Measurements from ENCODE around the gene C3orf33. TPM values are rescaled to one million over a fixed set of nuclear protein-coding genes. Genes with fewer than 3 reads are reported as not detected.
A peak's percentile ranks its signal among the peaks of the same experiment; 100 is the strongest.

C3orf33 gene
- total and polyA plus RNA-seq, 2 of the 13 experiments (the other 11 are each of a cell fraction or from before 2014, with no cell fraction given), result 9.2 to 12.6 TPM

- H2AFZ ChIP-seq (ENCODE audit: low read length), result no peak overlapping the region
- H3K9me3 ChIP-seq (ENCODE audit: low read length), result no peaks in the 10 kb centered on the region
- H3K4me3 ChIP-seq (replicated peaks in 1 of 3; ENCODE audit: insufficient read depth in 1 of 3, low read depth in 2 of 3, low read length in 3 of 3), result no peak overlapping the region
- POLR2A ChIA-PET, result interaction anchor here (2.8 kb wide), 1 partner anchor 13 kb away, joined by 7 read pairs; the partner anchor contains the start of gene C3orf33
- TF ChIP-seq ZNF160 (CRISPR knock-in tag; IDR thresholded peaks at IDR 0.05) (0 out of 2 replicates have a peak, but pooled peaks have one; percentile 68), TOPORS (CRISPR knock-in tag; IDR thresholded peaks at IDR 0.05) (no peak)
- H3K27ac ChIP-seq (ENCODE audit: extremely low read length, insufficient read depth, low read length), result no peak overlapping the region
- CTCF ChIA-PET (ENCODE audit: low intra/inter-chr PET ratio, low total read pairs), result no interaction called here
- DNase-seq (ENCODE audit: low spot score) (no peak), FAIRE-seq (no peak), ATAC-seq (no peak)
- no peaks in the 10 kb centered on the region for H4K20me1 ChIP-seq (ENCODE audit: insufficient read depth, low read length)
- no peak overlapping the region for H3K4me2 ChIP-seq (ENCODE audit: low read depth, low read length)
- H3K79me2 ChIP-seq (ENCODE audit: insufficient read depth, low read length), result peaks cover 6% of the 10 kb centered on the region
- 88% methylated on average over 1 of the region's 1 CpG for WGBS (ENCODE audit: low lambda C conversion rate)
- no peaks in the 10 kb centered on the region for H3K27me3 ChIP-seq (ENCODE audit: control insufficient read depth in 1 of 2, insufficient read depth in 2 of 2, low read length in 2 of 2)
- intact Hi-C loops (cut with micrococcal nuclease; ENCODE audit: unreplicated experiment), result no loop called here
- in situ Hi-C loops (cut with HindIII; ENCODE audit: extremely low pct_ligation_motif_present, low pct_unique_long_range_greater_than_20kb), result no loop called here
- BruUV-seq (replicated peaks), result no TSS peak
- H3K9ac ChIP-seq (ENCODE audit: insufficient read depth, low read depth, low read length), result no peak overlapping the region
- 0 out of 2 replicates have a peak, but pooled peaks cover 7% of the 10 kb centered on the region for H3K4me1 ChIP-seq (ENCODE audit: insufficient read depth, low read length)
- peaks cover 2 to 15% of the 10 kb centered on the region in 2 experiments; a peak in 2 of 5 replicates for H3K36me3 ChIP-seq (replicated peaks in 1 of 2; ENCODE audit: control insufficient read depth in 1 of 2, insufficient read depth in 2 of 2, low read length in 2 of 2)
Measured at GRCh38 chr3:155792532-155792931, 13.5 kb downstream of the C3orf33 start.

- FAIRE-seq (no peak), ATAC-seq (no peak; the same call in 2 of the 3 replicates), DNase-seq (ENCODE audit: low spot score) (no peak)
- Histone ChIP-seq H3K36me3 (replicated peaks in 1 of 2; ENCODE audit: control insufficient read depth in 1 of 2, insufficient read depth in 2 of 2, low read length in 2 of 2) (peaks cover 2 to 15% of the 10 kb centered on the region in 2 experiments; a peak in 2 of 5 replicates), H3K4me2 (ENCODE audit: low read depth, low read length) (no peak overlapping the region), H3K4me1 (ENCODE audit: insufficient read depth, low read length) (0 out of 2 replicates have a peak, but pooled peaks cover 7% of the 10 kb centered on the region), H3K27me3 (ENCODE audit: control insufficient read depth in 1 of 2, insufficient read depth in 2 of 2, low read length in 2 of 2) (no peaks in the 10 kb centered on the region), H3K27ac (ENCODE audit: extremely low read length, insufficient read depth, low read length) (no peak overlapping the region), H3K79me2 (ENCODE audit: insufficient read depth, low read length) (peaks cover 6% of the 10 kb centered on the region), H4K20me1 (ENCODE audit: insufficient read depth, low read length) (no peaks in the 10 kb centered on the region; the same call in 1 of the 2 replicates), H2AFZ (ENCODE audit: low read length) (no peak overlapping the region), H3K9ac (ENCODE audit: insufficient read depth, low read depth, low read length) (no peak overlapping the region), H3K4me3 (replicated peaks in 1 of 3; ENCODE audit: insufficient read depth in 1 of 3, low read depth in 2 of 3, low read length in 3 of 3) (no peak overlapping the region), H3K9me3 (ENCODE audit: low read length) (no peaks in the 10 kb centered on the region)
- intact Hi-C loops (cut with micrococcal nuclease; ENCODE audit: unreplicated experiment) (no loop called here), in situ Hi-C loops (cut with HindIII; ENCODE audit: extremely low pct_ligation_motif_present, low pct_unique_long_range_greater_than_20kb) (no loop called here)
- POLR2A ChIA-PET, result interaction anchor here (2.8 kb wide), 1 partner anchor 15 kb away, joined by 7 read pairs; the partner anchor contains the start of gene C3orf33
- WGBS (ENCODE audit: low lambda C conversion rate), result 93% methylated on average over 2 of the region's 2 CpGs
- BruUV-seq (replicated peaks), result no TSS peak
- CTCF ChIA-PET (ENCODE audit: low intra/inter-chr PET ratio, low total read pairs), result no interaction called here
- TF ChIP-seq BRF2 (CRISPR knock-in tag; IDR thresholded peaks at IDR 0.05), result no peak
- TF ChIP-seq ZNF446 (CRISPR knock-in tag; IDR thresholded peaks at IDR 0.05), result no peak
- TF ChIP-seq NFE2L2 (IDR thresholded peaks at IDR 0.05; ENCODE audit: low read length), result peak; percentile 80
- no peak for TF ChIP-seq TAF1 (CRISPR knock-in tag; IDR thresholded peaks at IDR 0.05)
- no peak for TF ChIP-seq MAF1 (CRISPR knock-in tag; IDR thresholded peaks at IDR 0.05; ENCODE audit: borderline replicate concordance)
- no peak for TF ChIP-seq EEA1 (CRISPR knock-in tag; IDR thresholded peaks at IDR 0.05; ENCODE audit: borderline replicate concordance)
- no peak for TF ChIP-seq ZNF770 (CRISPR knock-in tag; IDR thresholded peaks at IDR 0.05)
- TF ChIP-seq MAFF (IDR thresholded peaks at IDR 0.05; ENCODE audit: low read depth, low read length), result peak; percentile 44; the same call in 1 of the 2 replicates
- no peak for TF ChIP-seq HIC2 (CRISPR knock-in tag; IDR thresholded peaks at IDR 0.05; ENCODE audit: low read depth)
- no peak for TF ChIP-seq ZNF484 (CRISPR knock-in tag; IDR thresholded peaks at IDR 0.05; ENCODE audit: borderline replicate concordance, low read depth)
- no peak for TF ChIP-seq KDM2A (CRISPR knock-in tag; IDR thresholded peaks at IDR 0.05; ENCODE audit: borderline replicate concordance, low read depth)
- TF ChIP-seq ZFP1 (CRISPR knock-in tag; IDR thresholded peaks at IDR 0.05), result peak; percentile 71; the same call in 1 of the 2 replicates
Measured at GRCh38 chr3:155791190-155791589, 14.9 kb downstream of the C3orf33 start.

Data from HepG2 (cell line).